OCI-LY1 (cell line): ENCODE results near the gene SLC27A5.

Experiments
- EZH2 ChIP-seq: fragments of 200-600 bp; sonication (generic), shearing (Covaris generic); IDR thresholded peaks from 2 replicates; pipeline ENCODE4 v1.8.0; 2017; ENCODE audit warnings: borderline replicate concordance, mixed run types, mild to moderate bottlenecking, antibody characterized with exemption, low read length, moderate library complexity, mixed read lengths
- TF ChIP-seq, protein P1 (sequence below): fragments of 200-600 bp; sonication (generic), shearing (Covaris generic); IDR thresholded peaks from 2 replicates; pipeline ENCODE4 v1.5.1; 2017; ENCODE audit warnings: mild to moderate bottlenecking, antibody characterized with exemption, low read length, moderate library complexity, mixed read lengths

DNA sequence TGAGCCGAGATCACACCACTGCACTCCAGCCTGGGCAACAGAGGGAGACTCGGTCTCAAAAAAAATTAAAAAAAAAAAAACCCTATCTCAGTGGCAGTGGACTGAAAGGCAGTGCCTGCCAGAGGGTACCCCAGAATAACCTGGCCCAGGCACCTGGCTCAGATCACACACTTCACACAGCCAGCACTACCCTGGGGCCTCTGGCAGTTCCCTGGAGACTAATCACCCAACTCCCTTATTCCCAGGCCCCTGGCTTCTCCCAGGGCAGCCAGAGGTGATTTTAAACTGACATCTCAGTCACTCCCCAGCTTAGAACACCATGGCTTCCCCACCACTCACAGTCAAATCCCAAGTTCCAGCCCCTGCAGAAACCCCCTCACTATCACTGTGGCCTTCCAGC, 3.5 kb upstream of the SLC27A5 start:
- no peak for TF ChIP-seq EZH2
- TF ChIP-seq, protein P1, sequence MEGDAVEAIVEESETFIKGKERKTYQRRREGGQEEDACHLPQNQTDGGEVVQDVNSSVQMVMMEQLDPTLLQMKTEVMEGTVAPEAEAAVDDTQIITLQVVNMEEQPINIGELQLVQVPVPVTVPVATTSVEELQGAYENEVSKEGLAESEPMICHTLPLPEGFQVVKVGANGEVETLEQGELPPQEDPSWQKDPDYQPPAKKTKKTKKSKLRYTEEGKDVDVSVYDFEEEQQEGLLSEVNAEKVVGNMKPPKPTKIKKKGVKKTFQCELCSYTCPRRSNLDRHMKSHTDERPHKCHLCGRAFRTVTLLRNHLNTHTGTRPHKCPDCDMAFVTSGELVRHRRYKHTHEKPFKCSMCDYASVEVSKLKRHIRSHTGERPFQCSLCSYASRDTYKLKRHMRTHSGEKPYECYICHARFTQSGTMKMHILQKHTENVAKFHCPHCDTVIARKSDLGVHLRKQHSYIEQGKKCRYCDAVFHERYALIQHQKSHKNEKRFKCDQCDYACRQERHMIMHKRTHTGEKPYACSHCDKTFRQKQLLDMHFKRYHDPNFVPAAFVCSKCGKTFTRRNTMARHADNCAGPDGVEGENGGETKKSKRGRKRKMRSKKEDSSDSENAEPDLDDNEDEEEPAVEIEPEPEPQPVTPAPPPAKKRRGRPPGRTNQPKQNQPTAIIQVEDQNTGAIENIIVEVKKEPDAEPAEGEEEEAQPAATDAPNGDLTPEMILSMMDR = no peak
